Effector CD8-positive, alpha-beta T cell (primary cell): ENCODE results near the gene NXPH4.
A peak's percentile ranks its signal among the peaks of the same experiment; 100 is the strongest.

Experiments
- DNase-seq: peaks from one replicate; lab custom pipeline; 2025; lab: John Stamatoyannopoulos, UW

The NXPH4 gene

GRCh38 chr12:57243521-57244311, 27.1 kb downstream of the NXPH4 start:
- peak; percentile 71 for DNase-seq

- DNase-seq: no peak
Measured at GRCh38 chr12:57244312-57244696, 27.7 kb downstream of the NXPH4 start.

GRCh38 chr12:57247041-57247440, 30.4 kb downstream of the NXPH4 start:
- DNase-seq: no peak

GRCh38 chr12:57248934-57249742, 32.5 kb downstream of the NXPH4 start:
- no peak for DNase-seq

GRCh38 chr12:57250541-57250940, 33.9 kb downstream of the NXPH4 start:
- no peak for DNase-seq

- DNase-seq: no peak
Measured at GRCh38 chr12:57250956-57251355, 34.4 kb downstream of the NXPH4 start, which contains the start of gene STAC3. Gene STAC3 (minus strand): TSS chr12:57251187. CDS start chr12:57249636, 1,551 bp downstream.

GRCh38 chr12:57254506-57255280, 38.1 kb downstream of the NXPH4 start:
- no peak for DNase-seq

- no peak for DNase-seq
Measured at GRCh38 chr12:57255916-57256315, 39.3 kb downstream of the NXPH4 start.

- DNase-seq: no peak
Measured at GRCh38 chr12:57258977-57259970, 42.7 kb downstream of the NXPH4 start.

GRCh38 chr12:57260366-57260765, 43.8 kb downstream of the NXPH4 start:
- DNase-seq: no peak

GRCh38 chr12:57261428-57261865, 44.9 kb downstream of the NXPH4 start:
- DNase-seq: no peak

GRCh38 chr12:57262126-57262822, 45.7 kb downstream of the NXPH4 start:
- no peak for DNase-seq

- no peak for DNase-seq
Measured at GRCh38 chr12:57263096-57263495, 46.5 kb downstream of the NXPH4 start.

GRCh38 chr12:57266681-57267080, 50.1 kb downstream of the NXPH4 start:
- no peak for DNase-seq

- no peak for DNase-seq
Measured at GRCh38 chr12:57268264-57268663, 51.7 kb downstream of the NXPH4 start.

GRCh38 chr12:57270966-57271470, 54.4 kb downstream of the NXPH4 start:
- no peak for DNase-seq

GRCh38 chr12:57272337-57273151, 56.0 kb downstream of the NXPH4 start:
- DNase-seq: no peak

- no peak for DNase-seq
Measured at GRCh38 chr12:57273516-57273915, 56.9 kb downstream of the NXPH4 start.
